Heart right ventricle (tissue), 16 donors: ENCODE results near the gene UBXN11. TPM values are rescaled to one million over a fixed set of nuclear protein-coding genes. Genes with fewer than 3 reads are reported as not detected.

Experiments
- ATAC-seq, 8 donors: fragments of 200-7000 bp; cut with Tn5 transposase; one replicate each; pipeline ENCODE4 v1.9.1; 2020; ENCODE audit warnings: mild to moderate bottlenecking in 8 of 8, moderate library complexity in 8 of 8, moderate number of reproducible peaks in 1 of 8
- DNase-seq, 2 donors: peaks; one replicate each; pipeline ENCODE4 v3.0.0-alpha.2; 2020
- H3K27ac ChIP-seq, 10 donors: fragments of 200-600 bp; sonication (generic) in 2 of 10; one replicate each; pipeline versions ENCODE4 v1.5.0 to v1.8.0; 2020 to 2022; ENCODE audit warnings: mild to moderate bottlenecking in 3 of 10
- H3K27me3 ChIP-seq, 7 donors: fragments of 200-600 bp; one replicate each; pipeline ENCODE4 v1.8.0; 2021 to 2022; ENCODE audit warnings: mild to moderate bottlenecking in 2 of 7
- H3K36me3 ChIP-seq, 9 donors: fragments of 200-600 bp; sonication (generic) in 1 of 9; one replicate each; pipeline versions ENCODE4 v1.5.0 to v1.8.0; 2020 to 2022; ENCODE audit warnings: mild to moderate bottlenecking in 2 of 9
- H3K4me1 ChIP-seq, 9 donors: fragments of 200-600 bp; sonication (generic) in 1 of 9; one replicate each; pipeline versions ENCODE4 v1.5.0 to v1.8.0; 2020 to 2022; ENCODE audit warnings: mild to moderate bottlenecking in 4 of 9
- H3K4me3 ChIP-seq, 10 donors: fragments of 200-600 bp; sonication (generic) in 2 of 10; one replicate each; pipeline versions ENCODE4 v1.5.0 to v1.8.0; 2020 to 2022; ENCODE audit warnings: mild to moderate bottlenecking in 7 of 10, moderate library complexity in 2 of 10
- H3K9me3 ChIP-seq, 11 donors: fragments of 200-600 bp in 10 of 11; sonication (generic) in 2 of 11; one replicate each; pipeline versions ENCODE4 v1.5.0 to v1.8.0; 2013 to 2022; ENCODE audit warnings: mild to moderate bottlenecking in 2 of 11, control low read depth in 1 of 11, moderate library complexity in 1 of 11
- WGBS, 2 donors: extraction: QIAGEN DNeasy Blood & Tissue Kit; methylation state at CpG; one replicate each; pipeline ENCODE4 v1.1.7; 2013; ENCODE audit warnings: inconsistent platforms in 1 of 2; 5-methylcytosine and 5-hydroxymethylcytosine counted together
- intact Hi-C, 10 donors: fragments of 100-400 bp; cut with DNase I; formaldehyde crosslinking; loops; one replicate each; pipeline versions ENCODE4 v1.11.1 to v1.14.2; 2022
- polyA plus RNA-seq, 2 donors: library from polyadenylated mRNA; stranded (reverse); fragments of 200-250 nt; gene quantifications; one replicate each; pipeline ENCODE4 v1.2.3, GENCODE V29; 2013
- total RNA-seq, 10 donors: library from RNA; stranded (reverse); fragmentation: NEBNext Ultra II Directional in 3 of 10; extraction: Animal tissue kit (Norgen Biotek cat#: 25700) in 3 of 10; gene quantifications; one replicate each; pipeline versions ENCODE4 v1.2.1 to v1.2.4, GENCODE V29; 2021 to 2023
- TF ChIP-seq, protein P1 (sequence below), 9 donors: fragments of 200-600 bp; sonication (generic) in 2 of 9; IDR thresholded peaks; one replicate each; pipeline versions ENCODE4 v1.5.0 to v1.8.0; 2021 to 2022; ENCODE audit warnings: antibody characterized with exemption in 9 of 9, mild to moderate bottlenecking in 5 of 9, moderate library complexity in 1 of 9
- donor health status: Arrhythmogenic right ventricular cardiomyopathy.
- donor health status: ischemic (EF 13 %, LVEDD 7.1; RV severe dilation, severe dysfunction).
- donor health status: healthy with polysubstance abuse.
- donor health status: DM: no; HTN: yes; CAD: no.
- donor health status: DM: no; HTN: no; CAD: no.
- donor health status: ischemic (EF 25% LVEDD 6.9; RV normal size, moderate dysfunction).
- donor health status: ischemic (EF 25% LVEDD 5.7; RV mildly dilated, moderate dysfunction).
- donor health status: healthy.
- donor health status: DM: yes; HTN: yes; CAD: no.
- donor health status: Ischemic cardiomyopathy.
- donor health status: ischemic (EF 35%, LVEDD 5.7; RV mildly dilated, moderate dysfunction).
- donor health status: nonischemic (EF 11% LVEDD 7.7; RV severe dilation, severe dysfunction).
- donor health status: DM: yes; HTN: yes; CAD: no.
- donor health status: PGD.
- donor health status: ischemic (EF 29% LVEDD 5.4; RV normal size, mild dysfunction).
- donor health status: nonischemic (EF 23%, LVEDD 6.1; RV moderate dilation, normal function).

UBXN11 gene
- total and polyA plus RNA-seq, 12 donors: 5.4 to 20.2 (median 8.2) TPM

- H3K36me3 ChIP-seq: peaks cover 0 to 62% (median 0%) of the 10 kb centered on the region in 9 donors
- peak within 1 kb of the TSS; percentile 58 to 99 (median 82) for H3K4me3 ChIP-seq
- WGBS, 2 donors: 2 to 3% methylated on average over 64 to 66 of the region's 66 CpGs
Observed at GRCh38 chr1:26279456-26280332, 26.7 kb downstream of the UBXN11 start, which contains the start of gene SH3BGRL3. SH3BGRL3 (plus strand) TSS chr1:26280086; CDS start chr1:26280156, 70 bp downstream.

GRCh38 chr1:26278724-26279455 lies 27.5 kb downstream of the UBXN11 start:
- DNase-seq (no peak), ATAC-seq (peak in 2 of 8 donors; percentile 1 to 3)
- WGBS, 2 donors: 51 to 52% methylated on average over 9 of the region's 9 CpGs
- peak overlapping the region; percentile 58 to 99 (median 82) for H3K4me3 ChIP-seq
- H3K36me3 ChIP-seq: peaks cover 0 to 62% (median 0%) of the 10 kb centered on the region in 9 donors
- H3K9me3 ChIP-seq: no peaks in the 10 kb centered on the region
- H3K4me1 ChIP-seq: peaks cover 21 to 99% (median 69%) of the 10 kb centered on the region in 9 donors
- no peaks in the 10 kb centered on the region for H3K27me3 ChIP-seq
- intact Hi-C loops: loop anchor here in 2 of 10 donors (5.0 kb wide), 1 partner anchor 43 kb away; no protein-coding TSS in a partner anchor
- TF ChIP-seq, protein P1, sequence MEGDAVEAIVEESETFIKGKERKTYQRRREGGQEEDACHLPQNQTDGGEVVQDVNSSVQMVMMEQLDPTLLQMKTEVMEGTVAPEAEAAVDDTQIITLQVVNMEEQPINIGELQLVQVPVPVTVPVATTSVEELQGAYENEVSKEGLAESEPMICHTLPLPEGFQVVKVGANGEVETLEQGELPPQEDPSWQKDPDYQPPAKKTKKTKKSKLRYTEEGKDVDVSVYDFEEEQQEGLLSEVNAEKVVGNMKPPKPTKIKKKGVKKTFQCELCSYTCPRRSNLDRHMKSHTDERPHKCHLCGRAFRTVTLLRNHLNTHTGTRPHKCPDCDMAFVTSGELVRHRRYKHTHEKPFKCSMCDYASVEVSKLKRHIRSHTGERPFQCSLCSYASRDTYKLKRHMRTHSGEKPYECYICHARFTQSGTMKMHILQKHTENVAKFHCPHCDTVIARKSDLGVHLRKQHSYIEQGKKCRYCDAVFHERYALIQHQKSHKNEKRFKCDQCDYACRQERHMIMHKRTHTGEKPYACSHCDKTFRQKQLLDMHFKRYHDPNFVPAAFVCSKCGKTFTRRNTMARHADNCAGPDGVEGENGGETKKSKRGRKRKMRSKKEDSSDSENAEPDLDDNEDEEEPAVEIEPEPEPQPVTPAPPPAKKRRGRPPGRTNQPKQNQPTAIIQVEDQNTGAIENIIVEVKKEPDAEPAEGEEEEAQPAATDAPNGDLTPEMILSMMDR (IDR thresholded peaks at IDR 0.05): no peak
- peak overlapping the region; percentile 86 to 100 (median 95) for H3K27ac ChIP-seq

More at GRCh38 chr1:26279456-26280332, 26.7 kb downstream of the UBXN11 start, which contains the start of gene SH3BGRL3:
- peaks cover 24 to 99% (median 74%) of the 10 kb centered on the region in 9 donors for H3K4me1 ChIP-seq
- intact Hi-C loops: loop anchor here in 2 of 10 donors (5.0 kb wide), 1 partner anchor 43 kb away; no protein-coding TSS in a partner anchor
- peak; percentile 72 to 90 (median 86) for ATAC-seq
- TF ChIP-seq, protein P1 (IDR thresholded peaks at IDR 0.05): peak in 6 of 9 donors; percentile 26 to 67 (median 48)
- H3K27ac ChIP-seq: peak within 1 kb of the TSS; percentile 86 to 100 (median 95)
- peak; percentile 88 to 90 for DNase-seq
- H3K9me3 ChIP-seq: no peaks in the 10 kb centered on the region
- no peaks in the 10 kb centered on the region for H3K27me3 ChIP-seq

DNA sequence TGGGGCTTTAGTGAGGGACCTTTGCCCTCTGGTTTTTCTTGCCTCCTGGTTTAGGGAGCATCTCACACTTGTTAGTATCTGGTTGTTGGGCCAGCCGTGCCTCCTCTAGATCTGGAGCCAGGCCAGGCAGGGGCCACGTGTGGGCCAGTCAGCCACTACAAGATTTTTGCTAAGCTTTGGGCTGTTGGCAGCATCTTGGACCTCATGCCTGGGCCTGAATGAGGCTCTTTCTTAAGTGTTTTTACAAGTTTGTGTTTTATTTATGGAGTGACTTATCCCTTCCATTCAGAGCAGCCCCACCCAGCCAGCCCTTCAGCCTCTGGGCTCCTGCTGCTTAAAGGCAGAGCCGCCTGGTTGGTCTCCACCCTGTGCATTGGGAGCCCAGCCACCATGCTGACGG lies 28.1 kb downstream of the UBXN11 start:
- intact Hi-C loops: loop anchor here in 2 of 10 donors (5.0 kb wide), 1 partner anchor 44 kb away; no protein-coding TSS in a partner anchor

More for the DNA sequence above, 28.1 kb downstream of the UBXN11 start:
- Histone ChIP-seq H3K4me1 (peaks cover 21 to 97% (median 67%) of the 10 kb centered on the region in 9 donors), H3K4me3 (no peak overlapping the region), H3K9me3 (no peaks in the 10 kb centered on the region), H3K27me3 (no peaks in the 10 kb centered on the region), H3K27ac (peak overlapping the region in 9 of 10 donors; percentile 17 to 100 (median 95)), H3K36me3 (peaks cover 0 to 58% (median 0%) of the 10 kb centered on the region in 9 donors)
- TF ChIP-seq, protein P1 (IDR thresholded peaks at IDR 0.05): no peak
- DNase-seq (no peak), ATAC-seq (peak in 1 of 8 donors; percentile 1)
- WGBS, 2 donors: 53 to 63% methylated on average over 4 of the region's 4 CpGs
